ENCODE data around the gene CARNS1.
"Not testable (repeated sequence)": the region's sequence is repeated elsewhere in the genome, so short reads cannot be mapped to it uniquely, and the experiment has no call there.

The CARNS1 gene

GRCh38 chr11:67400942-67401494 lies 14.5 kb upstream of the CARNS1 start:
- H3K9ac ChIP-seq (ENCODE audit: low read length) = peak overlapping the region; percentile 67
- peaks cover 5% of the 10 kb centered on the region for H3K4me1 ChIP-seq (ENCODE audit: control insufficient read depth, low read depth, low read length)
- peaks cover 23% of the 10 kb centered on the region for H3K36me3 ChIP-seq (ENCODE audit: control insufficient read depth, low read depth, low read length)
- H3K9me3 ChIP-seq (ENCODE audit: control insufficient read depth, low read depth, low read length) = no peaks in the 10 kb centered on the region
- peak overlapping the region; percentile 71 for H3K4me3 ChIP-seq (ENCODE audit: low read length)
- H3K27ac ChIP-seq (ENCODE audit: low read length) = no peak overlapping the region
- no peaks in the 10 kb centered on the region for H3K27me3 ChIP-seq (ENCODE audit: control insufficient read depth, insufficient read depth, low read length)

GRCh38 chr11:67401495-67402191 lies 13.8 kb upstream of the CARNS1 start, which contains the start of gene PPP1CA:
Gene PPP1CA (minus strand): TSS chr11:67401858. CDS start chr11:67401782, 76 bp downstream.
- Histone ChIP-seq H3K4me1 (ENCODE audit: control insufficient read depth, low read depth, low read length) (peaks cover 5% of the 10 kb centered on the region), H3K36me3 (ENCODE audit: control insufficient read depth, low read depth, low read length) (peaks cover 21% of the 10 kb centered on the region), H3K9ac (ENCODE audit: low read length) (peak within 1 kb of the TSS; percentile 67), H3K4me3 (ENCODE audit: low read length) (peak within 1 kb of the TSS; percentile 71), H3K27me3 (ENCODE audit: control insufficient read depth, insufficient read depth, low read length) (no peaks in the 10 kb centered on the region), H3K9me3 (ENCODE audit: control insufficient read depth, low read depth, low read length) (no peaks in the 10 kb centered on the region), H3K27ac (ENCODE audit: low read length) (no peak within 1 kb of the TSS)

GRCh38 chr11:67402192-67402839 lies 13.2 kb upstream of the CARNS1 start:
- Histone ChIP-seq H3K4me3 (ENCODE audit: low read length) (peak overlapping the region; percentile 26), H3K36me3 (ENCODE audit: control insufficient read depth, low read depth, low read length) (peaks cover 21% of the 10 kb centered on the region)
- not testable (repeated sequence) for H3K9ac ChIP-seq (ENCODE audit: low read length); H3K4me1 ChIP-seq (ENCODE audit: control insufficient read depth, low read depth, low read length); H3K27me3 ChIP-seq (ENCODE audit: control insufficient read depth, insufficient read depth, low read length); H3K27ac ChIP-seq (ENCODE audit: low read length); H3K9me3 ChIP-seq (ENCODE audit: control insufficient read depth, low read depth, low read length)

- H3K9me3 ChIP-seq (ENCODE audit: control insufficient read depth, low read depth, low read length); H3K4me1 ChIP-seq (ENCODE audit: control insufficient read depth, low read depth, low read length); H3K27ac ChIP-seq (ENCODE audit: low read length); H3K4me3 ChIP-seq (ENCODE audit: low read length); H3K27me3 ChIP-seq (ENCODE audit: control insufficient read depth, insufficient read depth, low read length); H3K9ac ChIP-seq (ENCODE audit: low read length): not testable (repeated sequence)
- peaks cover 13% of the 10 kb centered on the region for H3K36me3 ChIP-seq (ENCODE audit: control insufficient read depth, low read depth, low read length)
Observed at GRCh38 chr11:67403085-67403484, 12.4 kb upstream of the CARNS1 start.

- no peak overlapping the region for H3K27ac ChIP-seq (ENCODE audit: low read length)
- H3K4me1 ChIP-seq (ENCODE audit: control insufficient read depth, low read depth, low read length) = peaks cover 6% of the 10 kb centered on the region
- no peaks in the 10 kb centered on the region for H3K36me3 ChIP-seq (ENCODE audit: control insufficient read depth, low read depth, low read length)
- H3K9ac ChIP-seq (ENCODE audit: low read length) = no peak overlapping the region
- H3K4me3 ChIP-seq (ENCODE audit: low read length) = no peak overlapping the region
- no peaks in the 10 kb centered on the region for H3K27me3 ChIP-seq (ENCODE audit: control insufficient read depth, insufficient read depth, low read length)
- H3K9me3 ChIP-seq (ENCODE audit: control insufficient read depth, low read depth, low read length) = no peaks in the 10 kb centered on the region
Observed at GRCh38 chr11:67404515-67405195, 10.8 kb upstream of the CARNS1 start.

GRCh38 chr11:67405196-67405567 lies 10.3 kb upstream of the CARNS1 start:
- Histone ChIP-seq H3K27ac (ENCODE audit: low read length) (no peak overlapping the region), H3K27me3 (ENCODE audit: control insufficient read depth, insufficient read depth, low read length) (no peaks in the 10 kb centered on the region), H3K4me3 (ENCODE audit: low read length) (no peak overlapping the region), H3K9me3 (ENCODE audit: control insufficient read depth, low read depth, low read length) (no peaks in the 10 kb centered on the region), H3K36me3 (ENCODE audit: control insufficient read depth, low read depth, low read length) (no peaks in the 10 kb centered on the region), H3K4me1 (ENCODE audit: control insufficient read depth, low read depth, low read length) (peaks cover 9% of the 10 kb centered on the region), H3K9ac (ENCODE audit: low read length) (no peak overlapping the region)

GRCh38 chr11:67405688-67406339 lies 9.7 kb upstream of the CARNS1 start:
- H3K27ac ChIP-seq (ENCODE audit: low read length) = no peak overlapping the region
- H3K4me3 ChIP-seq (ENCODE audit: low read length) = no peak overlapping the region
- H3K36me3 ChIP-seq (ENCODE audit: control insufficient read depth, low read depth, low read length) = no peaks in the 10 kb centered on the region
- peaks cover 9% of the 10 kb centered on the region for H3K4me1 ChIP-seq (ENCODE audit: control insufficient read depth, low read depth, low read length)
- H3K9ac ChIP-seq (ENCODE audit: low read length) = no peak overlapping the region
- no peaks in the 10 kb centered on the region for H3K9me3 ChIP-seq (ENCODE audit: control insufficient read depth, low read depth, low read length)
- no peaks in the 10 kb centered on the region for H3K27me3 ChIP-seq (ENCODE audit: control insufficient read depth, insufficient read depth, low read length)

GRCh38 chr11:67406420-67406968 lies 9.0 kb upstream of the CARNS1 start:
- H3K27ac ChIP-seq (ENCODE audit: low read length) = no peak overlapping the region
- H3K27me3 ChIP-seq (ENCODE audit: control insufficient read depth, insufficient read depth, low read length) = no peaks in the 10 kb centered on the region
- no peak overlapping the region for H3K9ac ChIP-seq (ENCODE audit: low read length)
- H3K36me3 ChIP-seq (ENCODE audit: control insufficient read depth, low read depth, low read length) = no peaks in the 10 kb centered on the region
- H3K4me1 ChIP-seq (ENCODE audit: control insufficient read depth, low read depth, low read length) = peaks cover 9% of the 10 kb centered on the region
- no peaks in the 10 kb centered on the region for H3K9me3 ChIP-seq (ENCODE audit: control insufficient read depth, low read depth, low read length)
- no peak overlapping the region for H3K4me3 ChIP-seq (ENCODE audit: low read length)

GRCh38 chr11:67406969-67407687 lies 8.3 kb upstream of the CARNS1 start:
- H3K27me3 ChIP-seq (ENCODE audit: control insufficient read depth, insufficient read depth, low read length) = peaks cover 2% of the 10 kb centered on the region
- H3K9ac ChIP-seq (ENCODE audit: low read length) = no peak overlapping the region
- H3K4me1 ChIP-seq (ENCODE audit: control insufficient read depth, low read depth, low read length) = peaks cover 6% of the 10 kb centered on the region
- no peak overlapping the region for H3K27ac ChIP-seq (ENCODE audit: low read length)
- no peaks in the 10 kb centered on the region for H3K9me3 ChIP-seq (ENCODE audit: control insufficient read depth, low read depth, low read length)
- H3K36me3 ChIP-seq (ENCODE audit: control insufficient read depth, low read depth, low read length) = no peaks in the 10 kb centered on the region
- no peak overlapping the region for H3K4me3 ChIP-seq (ENCODE audit: low read length)

GRCh38 chr11:67407688-67408163 lies 7.8 kb upstream of the CARNS1 start:
- peaks cover 3% of the 10 kb centered on the region for H3K4me1 ChIP-seq (ENCODE audit: control insufficient read depth, low read depth, low read length)
- H3K9ac ChIP-seq (ENCODE audit: low read length) = no peak overlapping the region
- H3K27ac ChIP-seq (ENCODE audit: low read length) = no peak overlapping the region
- H3K36me3 ChIP-seq (ENCODE audit: control insufficient read depth, low read depth, low read length) = no peaks in the 10 kb centered on the region
- no peaks in the 10 kb centered on the region for H3K9me3 ChIP-seq (ENCODE audit: control insufficient read depth, low read depth, low read length)
- H3K4me3 ChIP-seq (ENCODE audit: low read length) = no peak overlapping the region
- peaks cover 6% of the 10 kb centered on the region for H3K27me3 ChIP-seq (ENCODE audit: control insufficient read depth, insufficient read depth, low read length)

Data from iPS-18a (cell line).